Duodenal mucosa (tissue), 2 donors: ENCODE data around the gene FRS3.

Experiments used
- H3K27ac ChIP-seq: one replicate; pipeline ENCODE4 v1.7.0; 2013; ENCODE audit warnings: low read depth, low read length
- H3K27me3 ChIP-seq, 2 donors: one replicate each; pipeline ENCODE4 v1.7.0; 2013; ENCODE audit warnings: low read length in 2 of 2, control low read depth in 1 of 2; ENCODE audit not compliant: insufficient read depth in 2 of 2, control insufficient read depth in 1 of 2
- H3K36me3 ChIP-seq, 2 donors: one replicate each; pipeline ENCODE4 v1.7.0; 2013; ENCODE audit warnings: low read length in 2 of 2, control low read depth in 1 of 2; ENCODE audit not compliant: insufficient read depth in 2 of 2, control insufficient read depth in 1 of 2
- H3K4me1 ChIP-seq, 2 donors: one replicate each; pipeline ENCODE4 v1.7.0; 2013; ENCODE audit warnings: low read length in 2 of 2, control low read depth in 1 of 2; ENCODE audit not compliant: insufficient read depth in 2 of 2, control insufficient read depth in 1 of 2
- H3K4me3 ChIP-seq, 2 donors: one replicate each; pipeline ENCODE4 v1.7.0; 2013; ENCODE audit warnings: low read length in 2 of 2, low read depth in 1 of 2
- H3K9ac ChIP-seq, 2 donors: one replicate each; pipeline ENCODE4 v1.7.0; 2013; ENCODE audit warnings: low read length in 2 of 2, low read depth in 1 of 2
- H3K9me3 ChIP-seq, 2 donors: one replicate each; pipeline ENCODE4 v1.7.0; 2013; ENCODE audit warnings: low read length in 2 of 2, control low read depth in 1 of 2; ENCODE audit not compliant: control insufficient read depth in 1 of 2

The FRS3 gene

DNA sequence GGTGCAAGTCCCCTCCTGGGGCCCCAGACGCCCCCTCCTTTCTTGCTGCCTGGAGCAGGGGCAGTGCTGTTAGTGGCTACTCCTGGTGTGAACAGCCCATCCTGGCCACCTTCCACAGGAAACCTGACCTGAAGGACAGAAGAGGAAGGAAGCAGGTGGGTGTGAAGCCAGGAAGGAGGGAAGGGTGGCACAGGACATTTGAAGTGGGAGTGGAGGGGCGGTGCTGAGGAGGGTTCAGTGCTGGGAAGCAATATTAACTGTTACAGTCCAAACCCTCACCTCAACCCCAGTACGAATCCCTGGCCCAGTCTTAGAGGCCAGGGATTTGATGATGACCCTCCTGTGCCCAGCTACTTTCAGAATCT lies 1.6 kb upstream of the FRS3 start:
- Histone ChIP-seq H3K36me3 (peaks cover 0 to 6% of the 10 kb centered on the region in 2 donors), H3K4me1 (peaks cover 43 to 49% of the 10 kb centered on the region in 2 donors), H3K27me3 (no peaks in the 10 kb centered on the region), H3K27ac (no peak overlapping the region), H3K9me3 (no peaks in the 10 kb centered on the region), H3K4me3 (peak overlapping the region; percentile 81 to 92), H3K9ac (peak overlapping the region; percentile 51 to 64)

DNA sequence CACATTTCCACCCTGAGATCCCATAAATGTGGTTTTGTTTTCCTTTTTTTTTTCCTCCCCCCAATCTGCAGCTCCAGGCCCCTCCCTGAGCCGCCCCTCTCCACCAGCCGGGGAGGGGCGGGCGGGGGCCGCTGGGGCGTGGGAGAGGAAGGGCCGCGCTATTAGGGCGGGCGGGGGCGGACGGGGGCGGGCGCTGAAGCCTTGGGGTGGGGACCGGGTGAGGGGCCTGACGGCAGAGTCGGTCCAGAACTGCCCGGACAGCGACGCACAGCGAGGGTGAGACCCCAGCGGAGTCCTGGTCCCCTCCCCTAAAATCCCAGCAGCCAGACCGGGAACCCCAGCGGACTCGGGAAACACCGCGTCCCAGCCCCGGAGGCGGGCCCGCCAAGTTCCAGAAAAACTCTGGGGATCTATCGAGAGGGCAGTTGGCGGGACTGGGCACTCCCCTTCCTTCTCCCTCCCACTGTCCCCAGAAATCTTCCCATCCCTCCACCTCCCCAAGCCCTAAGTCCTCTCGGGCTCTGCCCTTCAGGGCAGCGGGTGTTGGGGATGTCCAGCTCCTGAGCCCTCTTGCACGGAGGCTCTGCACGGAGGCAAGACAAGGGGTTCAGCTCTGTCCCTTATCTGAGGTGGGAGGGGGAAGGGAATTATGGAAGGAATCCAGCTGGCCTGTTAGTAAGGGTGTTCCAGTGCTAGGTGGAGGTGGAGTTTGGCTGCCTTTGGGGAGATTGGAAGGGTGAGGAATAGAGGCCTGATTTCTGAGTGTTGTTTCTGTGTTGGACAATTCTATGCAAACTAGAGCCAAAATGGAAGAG lies 1.1 kb upstream of the FRS3 start, which contains the start of gene PRICKLE4:
Gene PRICKLE4 (plus strand): TSS at position 232 of the 815 bp plus-strand sequence. CDS start 2,692 bp downstream, outside the sequence.
- Histone ChIP-seq H3K4me1 (peaks cover 39 to 45% of the 10 kb centered on the region in 2 donors), H3K9ac (peak within 1 kb of the TSS; percentile 65 to 76), H3K27me3 (no peaks in the 10 kb centered on the region), H3K27ac (peak within 1 kb of the TSS; percentile 52), H3K9me3 (no peaks in the 10 kb centered on the region), H3K36me3 (peaks cover 0 to 6% of the 10 kb centered on the region in 2 donors), H3K4me3 (peak within 1 kb of the TSS; percentile 81 to 92)

GRCh38 chr6:41779336-41779735 lies 364 bp downstream of the FRS3 start:
- peak overlapping the region; percentile 50 to 61 for H3K9ac ChIP-seq
- peak overlapping the region; percentile 50 to 72 for H3K4me3 ChIP-seq
- H3K4me1 ChIP-seq: peaks cover 25 to 34% of the 10 kb centered on the region in 2 donors
- H3K9me3 ChIP-seq: no peaks in the 10 kb centered on the region
- H3K27me3 ChIP-seq: no peaks in the 10 kb centered on the region
- H3K36me3 ChIP-seq: peaks cover 11 to 18% of the 10 kb centered on the region in 2 donors
- H3K27ac ChIP-seq: no peak overlapping the region

- no peak overlapping the region for H3K27ac ChIP-seq
- no peaks in the 10 kb centered on the region for H3K9me3 ChIP-seq
Measured at GRCh38 chr6:41778895-41779294, 805 bp downstream of the FRS3 start.

DNA sequence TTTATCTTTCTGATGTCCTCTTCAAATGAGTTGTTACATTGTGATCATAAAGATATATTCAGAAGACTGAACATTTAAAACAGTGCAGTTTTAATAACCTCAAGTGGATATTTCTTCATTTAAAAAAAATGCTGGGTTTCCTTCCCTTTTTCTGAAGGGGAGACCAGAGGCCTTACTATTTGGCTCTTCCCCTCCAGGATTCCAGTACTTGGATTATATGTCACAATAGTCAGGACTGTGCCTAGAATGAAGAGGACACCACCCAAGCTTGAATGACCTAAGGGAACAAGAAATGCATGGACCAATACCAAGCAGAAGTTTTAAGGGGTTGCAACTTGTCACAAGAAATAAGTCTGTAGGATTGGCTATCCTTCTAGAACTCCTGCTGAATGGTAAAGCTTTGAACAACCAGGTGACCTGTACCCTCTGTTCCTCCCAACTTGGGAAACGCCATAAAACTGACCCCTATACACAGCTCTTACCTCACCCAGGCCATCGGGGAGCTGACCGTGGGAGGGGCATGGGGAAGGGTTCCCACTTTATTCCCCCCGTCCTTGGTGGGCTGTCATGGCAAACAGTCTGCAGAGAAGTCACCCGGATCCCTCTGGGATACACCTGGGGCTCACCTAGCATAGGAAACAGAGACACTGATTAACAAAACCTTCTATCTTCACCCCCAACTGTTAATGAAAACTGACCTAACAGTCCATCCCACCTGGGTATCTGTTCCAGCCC lies 2.0 kb downstream of the FRS3 start:
- Histone ChIP-seq H3K27me3 (no peaks in the 10 kb centered on the region), H3K36me3 (peaks cover 17 to 21% of the 10 kb centered on the region in 2 donors), H3K4me3 (no peak overlapping the region), H3K9me3 (no peaks in the 10 kb centered on the region), H3K27ac (no peak overlapping the region), H3K9ac (no peak overlapping the region), H3K4me1 (peaks cover 20 to 21% of the 10 kb centered on the region in 2 donors)

More at GRCh38 chr6:41778895-41779294, 805 bp downstream of the FRS3 start:
- Histone ChIP-seq H3K27me3 (no peaks in the 10 kb centered on the region), H3K9ac (peak overlapping the region; percentile 50 to 61), H3K4me1 (peaks cover 20 to 29% of the 10 kb centered on the region in 2 donors), H3K36me3 (peaks cover 14 to 19% of the 10 kb centered on the region in 2 donors), H3K4me3 (peak overlapping the region; percentile 50 to 72)

- peaks cover 10 to 12% of the 10 kb centered on the region in 2 donors for H3K4me1 ChIP-seq
- H3K9ac ChIP-seq: no peak overlapping the region
- no peaks in the 10 kb centered on the region for H3K9me3 ChIP-seq
- H3K36me3 ChIP-seq: peaks cover 25 to 39% of the 10 kb centered on the region in 2 donors
- no peak overlapping the region for H3K27ac ChIP-seq
- H3K4me3 ChIP-seq: no peak overlapping the region
- no peaks in the 10 kb centered on the region for H3K27me3 ChIP-seq
Measured at GRCh38 chr6:41775293-41775882, 4.3 kb downstream of the FRS3 start.

- no peaks in the 10 kb centered on the region for H3K27me3 ChIP-seq
- H3K9ac ChIP-seq: no peak overlapping the region
- H3K4me1 ChIP-seq: peaks cover 10 to 12% of the 10 kb centered on the region in 2 donors
Measured at GRCh38 chr6:41774841-41775240, 4.9 kb downstream of the FRS3 start.

GRCh38 chr6:41771058-41771983 lies 8.4 kb downstream of the FRS3 start:
- H3K4me1 ChIP-seq: peaks cover 4 to 10% of the 10 kb centered on the region in 2 donors
- H3K27ac ChIP-seq: no peak overlapping the region
- no peaks in the 10 kb centered on the region for H3K9me3 ChIP-seq
- no peak overlapping the region for H3K9ac ChIP-seq
- peaks cover 19 to 40% of the 10 kb centered on the region in 2 donors for H3K36me3 ChIP-seq
- H3K27me3 ChIP-seq: no peaks in the 10 kb centered on the region
- H3K4me3 ChIP-seq: no peak overlapping the region

More at GRCh38 chr6:41774841-41775240, 4.9 kb downstream of the FRS3 start:
- Histone ChIP-seq H3K9me3 (no peaks in the 10 kb centered on the region), H3K36me3 (peaks cover 25 to 40% of the 10 kb centered on the region in 2 donors), H3K4me3 (no peak overlapping the region), H3K27ac (no peak overlapping the region)

GRCh38 chr6:41770381-41771057 lies 9.2 kb downstream of the FRS3 start:
- H3K36me3 ChIP-seq: peaks cover 17 to 40% of the 10 kb centered on the region in 2 donors
- no peak overlapping the region for H3K27ac ChIP-seq
- H3K27me3 ChIP-seq: no peaks in the 10 kb centered on the region
- no peak overlapping the region for H3K4me3 ChIP-seq
- no peak overlapping the region for H3K9ac ChIP-seq
- H3K4me1 ChIP-seq: peaks cover 4 to 6% of the 10 kb centered on the region in 2 donors
- no peaks in the 10 kb centered on the region for H3K9me3 ChIP-seq
